Prostate gland (tissue), 2 donors: ENCODE data around the gene SFRP2. TPM values are rescaled to one million over a fixed set of nuclear protein-coding genes. Genes with fewer than 3 reads are reported as not detected.

Source experiments
- DNase-seq: peaks from one replicate; pipeline ENCODE4 v3.0.0-alpha.2; 2019; ENCODE audit warnings: low spot score
- H3K27ac ChIP-seq, 2 donors: fragments of 200-600 bp; sonication (generic); 2 replicates each; pipeline ENCODE4 v1.5.1; 2017 to 2019
- H3K27me3 ChIP-seq: fragments of 200-600 bp; sonication (generic); replicated peaks from 2 replicates; pipeline ENCODE4 v1.5.1; 2019; ENCODE audit not compliant: insufficient read depth
- H3K36me3 ChIP-seq, 2 donors: fragments of 200-600 bp; sonication (generic); 1 replicate in 1 of 2; 2 replicates in 1 of 2; pipeline versions ENCODE4 v1.5.1 to v1.8.1; 2017 to 2019
- H3K4me1 ChIP-seq: fragments of 200-600 bp; sonication (generic); replicated peaks from 2 replicates; pipeline ENCODE4 v1.5.1; 2019
- H3K4me3 ChIP-seq, 2 donors: fragments of 200-600 bp; sonication (generic); 2 replicates each; pipeline ENCODE4 v1.5.1; 2017 to 2019
- H3K9me3 ChIP-seq: fragments of 200-600 bp; sonication (generic); 2 replicates; pipeline ENCODE4 v1.5.1; 2017
- POLR2A ChIP-seq: fragments of 450-650 bp; IDR thresholded peaks from one replicate; pipeline ENCODE4 v1.6.1; 2016; ENCODE audit warnings: antibody characterized with exemption, mild to moderate bottlenecking
- POLR2AphosphoS5 ChIP-seq: sonication (generic); formaldehyde crosslinking; IDR thresholded peaks from one replicate; pipeline ENCODE4 v1.6.1; 2017; ENCODE audit warnings: antibody characterized with exemption
- WGBS: methylation state at CpG from one replicate; pipeline ENCODE4 v1.1.5; 2018; 5-methylcytosine and 5-hydroxymethylcytosine counted together
- intact Hi-C: fragments of 100-400 bp; cut with DNase I; formaldehyde crosslinking; loops from one replicate; pipeline ENCODE4 v1.14.2; 2022
- total RNA-seq, 2 donors: library from RNA; depleted of rRNA; stranded (reverse); fragments of >200 nt; gene quantifications; one replicate each; pipeline ENCODE4 v1.1.0, GENCODE V29; 2016
- TF ChIP-seq, protein P1 (sequence below), 4 experiments: fragments of 200-600 bp in 2 of 4; fragments of 450-650 bp in 2 of 4; sonication (generic) in 2 of 4; IDR thresholded peaks; 1 replicate in 3 of 4; 2 replicates in 1 of 4; pipeline ENCODE4 v1.5.1; 2016 to 2019; ENCODE audit warnings: antibody characterized with exemption in 4 of 4, mild to moderate bottlenecking in 2 of 4, moderate library complexity in 2 of 4

Gene SFRP2
- total RNA-seq, 2 donors from 2014 or later, result 3.7 to 6.1 TPM

DNA sequence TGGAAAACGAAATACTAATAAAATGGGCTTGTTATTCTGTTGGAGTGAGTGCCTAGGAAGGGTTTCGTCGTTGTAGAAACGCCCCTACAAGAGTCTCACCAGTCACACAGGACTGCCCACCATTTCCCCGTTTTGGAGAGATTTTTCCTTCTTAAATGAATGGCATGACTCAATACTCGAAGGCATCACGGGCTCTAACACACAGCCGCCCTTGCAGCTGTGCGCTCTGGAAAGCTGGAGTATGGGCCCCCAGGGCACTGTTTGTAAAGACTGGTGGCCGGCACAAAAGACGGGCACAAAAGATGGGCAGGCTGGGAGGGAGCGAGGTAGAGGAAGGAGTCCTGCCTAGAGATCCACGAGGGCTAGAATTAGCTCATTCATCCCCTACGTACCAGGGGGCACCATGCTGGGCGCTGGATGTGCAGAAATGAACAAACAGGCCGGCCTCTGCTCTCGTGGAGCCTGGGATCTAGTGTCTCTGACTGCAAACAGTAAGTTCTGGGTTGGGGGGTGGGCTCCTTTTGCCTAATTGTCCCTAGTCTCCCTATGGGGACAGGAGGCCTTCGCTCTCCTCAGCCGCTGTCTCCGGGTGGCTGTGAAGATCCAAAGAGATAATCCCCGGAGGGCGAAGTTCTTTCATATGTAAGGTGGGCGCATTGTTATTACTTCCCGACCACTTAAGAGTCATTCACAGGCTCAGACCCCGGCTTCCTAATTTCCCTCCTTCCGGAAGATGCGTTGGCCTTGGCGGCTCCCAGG lies 1.0 kb upstream of the SFRP2 start:
- no peak overlapping the region for H3K4me3 ChIP-seq

DNA sequence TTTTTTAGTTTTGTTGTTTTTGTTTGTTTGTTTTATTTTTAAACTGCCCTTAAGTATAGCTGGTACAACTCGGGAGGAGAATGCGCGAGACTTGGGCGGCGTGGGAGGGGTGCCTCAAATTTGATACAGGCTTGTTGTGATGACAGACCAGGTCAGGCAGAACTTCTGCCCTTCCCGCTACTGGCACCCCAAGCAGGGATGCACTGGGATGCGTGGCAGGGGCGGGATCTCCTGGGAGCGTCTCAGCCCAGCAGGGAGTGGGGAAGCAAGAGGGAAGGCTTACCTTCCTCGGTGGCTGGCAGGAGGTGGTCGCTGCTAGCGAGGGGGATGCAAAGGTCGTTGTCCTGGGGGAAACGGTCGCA lies 851 bp downstream of the SFRP2 start:
- peaks cover 6% of the 10 kb centered on the region for H3K4me1 ChIP-seq
- H3K36me3 ChIP-seq, result no peaks in the 10 kb centered on the region
- no peak overlapping the region for H3K27ac ChIP-seq
- peaks cover 25% of the 10 kb centered on the region for H3K27me3 ChIP-seq
- DNase-seq, result no peak
- TF ChIP-seq POLR2AphosphoS5 (no peak), POLR2A (no peak)
- TF ChIP-seq, protein P1, sequence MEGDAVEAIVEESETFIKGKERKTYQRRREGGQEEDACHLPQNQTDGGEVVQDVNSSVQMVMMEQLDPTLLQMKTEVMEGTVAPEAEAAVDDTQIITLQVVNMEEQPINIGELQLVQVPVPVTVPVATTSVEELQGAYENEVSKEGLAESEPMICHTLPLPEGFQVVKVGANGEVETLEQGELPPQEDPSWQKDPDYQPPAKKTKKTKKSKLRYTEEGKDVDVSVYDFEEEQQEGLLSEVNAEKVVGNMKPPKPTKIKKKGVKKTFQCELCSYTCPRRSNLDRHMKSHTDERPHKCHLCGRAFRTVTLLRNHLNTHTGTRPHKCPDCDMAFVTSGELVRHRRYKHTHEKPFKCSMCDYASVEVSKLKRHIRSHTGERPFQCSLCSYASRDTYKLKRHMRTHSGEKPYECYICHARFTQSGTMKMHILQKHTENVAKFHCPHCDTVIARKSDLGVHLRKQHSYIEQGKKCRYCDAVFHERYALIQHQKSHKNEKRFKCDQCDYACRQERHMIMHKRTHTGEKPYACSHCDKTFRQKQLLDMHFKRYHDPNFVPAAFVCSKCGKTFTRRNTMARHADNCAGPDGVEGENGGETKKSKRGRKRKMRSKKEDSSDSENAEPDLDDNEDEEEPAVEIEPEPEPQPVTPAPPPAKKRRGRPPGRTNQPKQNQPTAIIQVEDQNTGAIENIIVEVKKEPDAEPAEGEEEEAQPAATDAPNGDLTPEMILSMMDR (IDR thresholded peaks at IDR 0.05), result no peak
- H3K4me3 ChIP-seq, result peak overlapping the region in 1 of 2 donors; percentile 19
- intact Hi-C loops, result no loop called here
- no peaks in the 10 kb centered on the region for H3K9me3 ChIP-seq
- 26% methylated on average over 15 of the region's 15 CpGs for WGBS

More for the DNA sequence above, 1.0 kb upstream of the SFRP2 start:
- Histone ChIP-seq H3K27ac (no peak overlapping the region), H3K9me3 (no peaks in the 10 kb centered on the region), H3K36me3 (no peaks in the 10 kb centered on the region), H3K4me1 (peaks cover 6% of the 10 kb centered on the region), H3K27me3 (peaks cover 26% of the 10 kb centered on the region)
- TF ChIP-seq POLR2A (no peak), POLR2AphosphoS5 (no peak)
- TF ChIP-seq, protein P1 (IDR thresholded peaks at IDR 0.05), result no peak
- WGBS, result 58% methylated on average over 28 of the region's 28 CpGs
- DNase-seq, result no peak
- intact Hi-C loops, result loop anchor here (5.0 kb wide), 2 partner anchors 232 to 522 kb away; no protein-coding TSS in a partner anchor

DNA sequence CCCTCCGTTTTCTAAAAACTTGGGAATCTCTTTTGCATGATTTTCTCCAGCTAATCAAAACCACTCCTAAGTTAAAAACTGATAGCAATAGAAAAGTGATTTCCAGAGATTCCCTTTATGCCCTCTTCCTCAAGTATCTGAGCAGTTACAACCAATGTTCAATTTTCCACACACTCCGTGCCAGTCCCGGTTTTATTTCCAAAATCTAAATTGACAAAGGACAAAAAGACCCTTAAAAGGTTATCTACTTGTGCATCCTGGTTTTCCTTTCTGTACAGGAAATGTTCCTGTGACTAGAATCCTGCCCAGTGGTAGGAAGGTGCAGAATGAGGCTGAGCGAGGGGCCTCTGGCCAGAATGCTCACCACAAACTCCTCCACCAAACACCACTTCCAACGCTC lies 1.3 kb downstream of the SFRP2 start:
- no peak for TF ChIP-seq POLR2AphosphoS5
- TF ChIP-seq POLR2A, result no peak
- TF ChIP-seq, protein P1 (IDR thresholded peaks at IDR 0.05), result no peak
- WGBS, result 66% methylated on average over 5 of the region's 5 CpGs
- DNase-seq, result no peak
- Histone ChIP-seq H3K9me3 (no peaks in the 10 kb centered on the region), H3K4me3 (peak overlapping the region in 1 of 2 donors; percentile 3), H3K4me1 (peaks cover 6% of the 10 kb centered on the region), H3K27me3 (peaks cover 21% of the 10 kb centered on the region), H3K27ac (no peak overlapping the region), H3K36me3 (no peaks in the 10 kb centered on the region)
- intact Hi-C loops, result no loop called here

DNA sequence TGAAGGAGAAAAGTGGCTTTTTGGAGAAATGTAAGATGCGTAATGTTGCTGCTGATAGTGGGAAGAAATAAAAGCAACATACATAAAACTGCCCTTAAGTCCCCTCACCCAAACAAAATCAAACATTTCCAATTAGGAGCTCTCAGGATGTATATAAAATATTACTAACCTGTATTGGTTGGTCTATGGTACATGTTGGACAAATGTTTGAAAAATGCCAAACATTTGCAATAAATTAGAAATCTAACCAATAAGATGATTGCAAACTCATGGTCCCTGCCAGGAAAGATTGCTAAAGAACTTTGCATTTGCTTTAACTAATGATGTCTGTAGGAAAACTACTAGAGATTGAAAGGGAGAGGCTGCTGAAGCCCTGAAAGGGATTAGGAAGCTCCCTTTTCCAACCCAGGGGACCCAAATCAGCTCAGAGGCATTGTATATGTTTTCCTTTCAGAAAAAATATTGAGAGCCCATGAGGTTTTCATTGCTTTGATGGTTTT lies 1.8 kb downstream of the SFRP2 start:
- Histone ChIP-seq H3K4me3 (no peak overlapping the region), H3K27ac (no peak overlapping the region), H3K9me3 (no peaks in the 10 kb centered on the region), H3K36me3 (no peaks in the 10 kb centered on the region), H3K4me1 (peaks cover 2% of the 10 kb centered on the region), H3K27me3 (peaks cover 17% of the 10 kb centered on the region)
- TF ChIP-seq, protein P1 (IDR thresholded peaks at IDR 0.05), result no peak
- DNase-seq, result no peak
- intact Hi-C loops, result no loop called here
- 84% methylated on average over 1 of the region's 1 CpG for WGBS
